DND-41 (cell line): ENCODE data around the gene CLMN.

ENCODE experiments used
- EZH2 ChIP-seq: IDR thresholded peaks from 3 replicates; pipeline ENCODE4 v1.6.1; 2012; ENCODE audit warnings: borderline replicate concordance, low read depth, mild to moderate bottlenecking, moderate library complexity, low read length, inconsistent platforms; ENCODE audit not compliant: severe bottlenecking
- TF ChIP-seq, protein P1 (sequence below): IDR thresholded peaks from 2 replicates; pipeline ENCODE4 v1.5.1; 2012; ENCODE audit warnings: borderline replicate concordance, low read length, moderate library complexity, mild to moderate bottlenecking; ENCODE audit not compliant: poor library complexity, severe bottlenecking; ENCODE audit errors: extremely low read depth

DNA sequence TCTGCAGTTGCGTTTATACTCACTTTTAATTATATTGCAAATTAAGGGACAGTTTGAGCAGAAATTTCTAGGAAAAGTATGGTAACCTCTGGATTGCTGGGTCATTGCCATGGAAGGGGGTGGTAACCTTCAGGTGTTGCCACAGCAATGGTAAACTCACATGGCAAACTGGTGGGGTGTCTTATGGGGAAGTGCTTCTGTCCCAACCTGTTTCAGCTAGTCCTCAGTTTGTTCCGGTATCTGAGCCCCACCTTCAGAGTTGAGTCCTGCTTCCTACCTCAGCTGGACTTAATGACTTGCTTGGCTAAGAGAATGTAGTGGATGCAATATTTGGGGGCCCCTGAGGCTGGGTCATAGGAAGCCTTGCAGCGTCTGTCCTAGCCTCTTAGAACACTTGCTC, 7.3 kb upstream of the CLMN start:
- TF ChIP-seq, protein P1, sequence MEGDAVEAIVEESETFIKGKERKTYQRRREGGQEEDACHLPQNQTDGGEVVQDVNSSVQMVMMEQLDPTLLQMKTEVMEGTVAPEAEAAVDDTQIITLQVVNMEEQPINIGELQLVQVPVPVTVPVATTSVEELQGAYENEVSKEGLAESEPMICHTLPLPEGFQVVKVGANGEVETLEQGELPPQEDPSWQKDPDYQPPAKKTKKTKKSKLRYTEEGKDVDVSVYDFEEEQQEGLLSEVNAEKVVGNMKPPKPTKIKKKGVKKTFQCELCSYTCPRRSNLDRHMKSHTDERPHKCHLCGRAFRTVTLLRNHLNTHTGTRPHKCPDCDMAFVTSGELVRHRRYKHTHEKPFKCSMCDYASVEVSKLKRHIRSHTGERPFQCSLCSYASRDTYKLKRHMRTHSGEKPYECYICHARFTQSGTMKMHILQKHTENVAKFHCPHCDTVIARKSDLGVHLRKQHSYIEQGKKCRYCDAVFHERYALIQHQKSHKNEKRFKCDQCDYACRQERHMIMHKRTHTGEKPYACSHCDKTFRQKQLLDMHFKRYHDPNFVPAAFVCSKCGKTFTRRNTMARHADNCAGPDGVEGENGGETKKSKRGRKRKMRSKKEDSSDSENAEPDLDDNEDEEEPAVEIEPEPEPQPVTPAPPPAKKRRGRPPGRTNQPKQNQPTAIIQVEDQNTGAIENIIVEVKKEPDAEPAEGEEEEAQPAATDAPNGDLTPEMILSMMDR: no peak
- TF ChIP-seq EZH2: no peak
